RWPE2 (cell line): Measurements from ENCODE around the gene CHN2.

Experiments used
- ATAC-seq: fragments of 200-7000 bp; cut with Tn5 transposase; 3 replicates; pipeline ENCODE4 v1.9.1; 2021; ENCODE audit warnings: low read depth
- DNase-seq: peaks from one replicate; pipeline ENCODE4 v3.0.0-alpha.2; 2020; ENCODE audit warnings: low spot score
- H3K27ac ChIP-seq: fragments of 450-650 bp; 2 replicates; pipeline ENCODE4 v1.5.1; 2017; ENCODE audit warnings: mild to moderate bottlenecking; ENCODE audit not compliant: poor library complexity, severe bottlenecking
- H3K27me3 ChIP-seq: fragments of 250-450 bp; sonication (Bioruptor Pico); 2 replicates; pipeline ENCODE4 v1.5.1; 2021; ENCODE audit warnings: mild to moderate bottlenecking, moderate library complexity; ENCODE audit not compliant: insufficient read depth, poor library complexity, severe bottlenecking
- H3K36me3 ChIP-seq: fragments of 250-450 bp; sonication (Bioruptor Pico); 2 replicates; pipeline ENCODE4 v1.5.1; 2020; ENCODE audit warnings: low read depth, mild to moderate bottlenecking, moderate library complexity
- H3K4me1 ChIP-seq: fragments of 250-450 bp; sonication (Bioruptor Pico); 2 replicates; pipeline ENCODE4 v1.5.1; 2021; ENCODE audit warnings: mild to moderate bottlenecking, moderate library complexity; ENCODE audit not compliant: insufficient read depth, poor library complexity, severe bottlenecking
- H3K4me3 ChIP-seq: fragments of 250-450 bp; sonication (Bioruptor Pico); 2 replicates; pipeline ENCODE4 v1.5.1; 2021; ENCODE audit warnings: mild to moderate bottlenecking, moderate library complexity; ENCODE audit not compliant: severe bottlenecking
- H3K9me3 ChIP-seq: fragments of 250-450 bp; sonication (Bioruptor Pico); 2 replicates; pipeline ENCODE4 v1.5.1; 2021; ENCODE audit warnings: mild to moderate bottlenecking, moderate library complexity; ENCODE audit not compliant: severe bottlenecking
- TF ChIP-seq, protein P1 (sequence below): fragments of 450-650 bp; IDR thresholded peaks from one replicate; pipeline ENCODE4 v1.5.1; 2017; ENCODE audit warnings: mild to moderate bottlenecking, moderate library complexity; ENCODE audit not compliant: poor library complexity, severe bottlenecking

Gene CHN2

GRCh38 chr7:29415215-29415614 is 220.6 kb downstream of the CHN2 start:
- no peak for ATAC-seq
- Histone ChIP-seq H3K4me3 (no peak overlapping the region), H3K27me3 (no peaks in the 10 kb centered on the region), H3K27ac (no peak overlapping the region), H3K4me1 (peaks cover 9% of the 10 kb centered on the region), H3K9me3 (no peaks in the 10 kb centered on the region), H3K36me3 (no peaks in the 10 kb centered on the region)
- TF ChIP-seq, protein P1, sequence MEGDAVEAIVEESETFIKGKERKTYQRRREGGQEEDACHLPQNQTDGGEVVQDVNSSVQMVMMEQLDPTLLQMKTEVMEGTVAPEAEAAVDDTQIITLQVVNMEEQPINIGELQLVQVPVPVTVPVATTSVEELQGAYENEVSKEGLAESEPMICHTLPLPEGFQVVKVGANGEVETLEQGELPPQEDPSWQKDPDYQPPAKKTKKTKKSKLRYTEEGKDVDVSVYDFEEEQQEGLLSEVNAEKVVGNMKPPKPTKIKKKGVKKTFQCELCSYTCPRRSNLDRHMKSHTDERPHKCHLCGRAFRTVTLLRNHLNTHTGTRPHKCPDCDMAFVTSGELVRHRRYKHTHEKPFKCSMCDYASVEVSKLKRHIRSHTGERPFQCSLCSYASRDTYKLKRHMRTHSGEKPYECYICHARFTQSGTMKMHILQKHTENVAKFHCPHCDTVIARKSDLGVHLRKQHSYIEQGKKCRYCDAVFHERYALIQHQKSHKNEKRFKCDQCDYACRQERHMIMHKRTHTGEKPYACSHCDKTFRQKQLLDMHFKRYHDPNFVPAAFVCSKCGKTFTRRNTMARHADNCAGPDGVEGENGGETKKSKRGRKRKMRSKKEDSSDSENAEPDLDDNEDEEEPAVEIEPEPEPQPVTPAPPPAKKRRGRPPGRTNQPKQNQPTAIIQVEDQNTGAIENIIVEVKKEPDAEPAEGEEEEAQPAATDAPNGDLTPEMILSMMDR: no peak
- no peak for DNase-seq

GRCh38 chr7:29416276-29416937 is 221.8 kb downstream of the CHN2 start:
- H3K36me3 ChIP-seq: no peaks in the 10 kb centered on the region
- no peak overlapping the region for H3K4me3 ChIP-seq
- H3K27ac ChIP-seq: no peak overlapping the region
- H3K27me3 ChIP-seq: no peaks in the 10 kb centered on the region
- no peaks in the 10 kb centered on the region for H3K9me3 ChIP-seq
- peaks cover 9% of the 10 kb centered on the region for H3K4me1 ChIP-seq
- TF ChIP-seq, protein P1: no peak
- DNase-seq (no peak), ATAC-seq (no peak)

GRCh38 chr7:29416938-29417305 is 222.3 kb downstream of the CHN2 start:
- Histone ChIP-seq H3K27me3 (no peaks in the 10 kb centered on the region), H3K4me3 (no peak overlapping the region), H3K9me3 (no peaks in the 10 kb centered on the region), H3K36me3 (no peaks in the 10 kb centered on the region), H3K4me1 (peaks cover 9% of the 10 kb centered on the region), H3K27ac (no peak overlapping the region)
- ATAC-seq (no peak), DNase-seq (no peak)
- TF ChIP-seq, protein P1: no peak

DNA sequence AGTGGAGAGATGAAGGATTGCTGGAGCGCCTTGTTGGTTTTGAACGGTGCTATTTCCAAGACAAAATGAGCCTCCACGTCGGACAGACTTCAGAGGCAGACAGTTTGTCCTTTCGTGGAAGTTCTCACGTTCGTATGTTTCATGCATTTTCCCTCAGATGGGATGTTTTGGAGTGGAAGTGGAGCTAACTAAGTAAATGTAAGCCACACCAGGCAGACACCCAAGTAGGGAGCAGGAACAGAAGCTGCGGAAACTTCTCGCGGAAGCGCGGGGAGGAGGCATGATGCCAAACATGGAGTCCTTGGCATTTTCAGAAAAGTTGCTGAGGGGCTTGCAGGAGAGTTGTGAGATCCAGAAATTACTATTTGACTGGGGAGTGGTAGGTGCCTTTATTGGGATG is 223.5 kb downstream of the CHN2 start:
- no peak overlapping the region for H3K4me3 ChIP-seq
- H3K27ac ChIP-seq: no peak overlapping the region
- no peaks in the 10 kb centered on the region for H3K36me3 ChIP-seq
- ATAC-seq: no peak
- TF ChIP-seq, protein P1: no peak
- no peak for DNase-seq
- no peaks in the 10 kb centered on the region for H3K9me3 ChIP-seq
- no peaks in the 10 kb centered on the region for H3K27me3 ChIP-seq
- peaks cover 9% of the 10 kb centered on the region for H3K4me1 ChIP-seq

GRCh38 chr7:29418651-29419050 is 224.1 kb downstream of the CHN2 start:
- Histone ChIP-seq H3K27me3 (no peaks in the 10 kb centered on the region), H3K9me3 (no peaks in the 10 kb centered on the region), H3K4me3 (no peak overlapping the region), H3K27ac (no peak overlapping the region), H3K4me1 (peaks cover 3% of the 10 kb centered on the region), H3K36me3 (no peaks in the 10 kb centered on the region)
- ATAC-seq: no peak
- TF ChIP-seq, protein P1: no peak
- no peak for DNase-seq
